GM18517 (cell line): ENCODE results near the gene IGFBP5.

Experiments
- ATAC-seq: cut with Tn5 transposase; IDR thresholded peaks from one replicate; pipeline ENCODE4 v1.9.1; 2021; ENCODE audit warnings: mild to moderate bottlenecking, moderate library complexity; ENCODE audit not compliant: unreplicated experiment

The IGFBP5 gene

DNA sequence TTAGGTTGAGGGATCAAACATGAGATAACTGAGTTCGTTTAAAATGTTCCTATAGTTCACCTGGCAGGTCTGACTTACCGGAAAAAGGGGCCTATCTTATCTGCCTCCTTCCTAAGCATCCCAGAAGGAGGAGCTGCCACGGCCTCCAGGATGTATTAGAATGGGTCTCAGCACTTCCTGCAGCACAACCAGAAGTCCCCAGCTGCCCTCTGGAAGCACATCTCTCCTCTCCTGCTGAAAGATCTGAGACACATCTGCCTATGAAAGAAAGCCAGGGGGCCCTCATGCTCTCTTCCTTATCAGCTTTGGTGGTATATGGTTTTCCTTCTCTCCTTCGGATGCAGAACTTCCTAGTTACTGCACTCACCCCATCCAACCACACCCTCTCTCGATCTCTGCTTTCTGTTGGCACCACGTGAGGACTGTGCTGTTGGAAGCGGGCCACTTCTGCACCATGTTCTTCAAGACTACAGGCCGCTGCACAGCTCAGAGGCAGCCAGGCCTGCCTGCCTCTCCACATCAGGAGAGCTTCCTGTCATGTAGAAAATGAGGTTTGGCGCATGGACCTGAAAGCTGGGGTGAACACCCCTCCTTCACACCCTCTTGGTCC is 6.5 kb downstream of the IGFBP5 start:
- no peak for ATAC-seq

DNA sequence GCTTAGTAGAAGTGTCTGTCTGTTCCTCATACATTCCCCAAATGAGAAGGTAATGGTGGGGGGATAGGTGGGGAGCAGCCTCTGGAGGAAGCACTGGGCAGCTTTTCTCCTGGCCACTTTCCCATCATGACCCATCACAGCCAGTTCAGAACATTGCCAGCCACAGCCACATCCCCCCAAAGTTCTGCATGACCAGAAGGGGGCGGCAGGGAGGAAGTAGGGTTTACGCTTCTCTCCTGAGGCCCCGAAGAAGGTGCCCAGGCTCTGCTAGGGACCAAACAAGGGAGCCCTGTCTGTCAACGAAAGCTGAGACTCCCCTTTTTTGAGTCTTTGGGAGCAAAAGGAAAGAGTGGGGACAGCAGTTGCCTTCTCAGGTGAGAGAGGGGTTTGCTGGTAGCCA is 7.7 kb downstream of the IGFBP5 start:
- no peak for ATAC-seq

DNA sequence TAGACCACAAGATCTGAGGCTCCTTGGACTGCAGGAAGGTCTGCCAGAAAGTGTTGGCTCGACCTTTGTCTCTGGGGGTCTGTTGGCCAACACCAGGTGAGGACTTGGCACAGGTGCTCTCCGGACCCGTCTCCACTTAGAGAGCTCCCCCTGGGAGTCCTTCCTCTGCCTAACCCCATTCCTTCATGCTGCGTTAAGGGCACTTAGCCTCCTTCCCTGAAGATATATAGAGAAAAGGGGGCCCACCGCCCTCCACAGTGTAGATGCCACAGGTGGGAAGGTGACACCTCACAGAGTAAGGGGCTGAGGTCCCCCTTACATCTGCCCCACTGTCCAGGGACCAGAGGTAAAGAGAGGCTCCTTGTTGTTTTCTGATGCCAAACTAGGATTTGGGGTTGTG is 8.2 kb downstream of the IGFBP5 start:
- no peak for ATAC-seq

DNA sequence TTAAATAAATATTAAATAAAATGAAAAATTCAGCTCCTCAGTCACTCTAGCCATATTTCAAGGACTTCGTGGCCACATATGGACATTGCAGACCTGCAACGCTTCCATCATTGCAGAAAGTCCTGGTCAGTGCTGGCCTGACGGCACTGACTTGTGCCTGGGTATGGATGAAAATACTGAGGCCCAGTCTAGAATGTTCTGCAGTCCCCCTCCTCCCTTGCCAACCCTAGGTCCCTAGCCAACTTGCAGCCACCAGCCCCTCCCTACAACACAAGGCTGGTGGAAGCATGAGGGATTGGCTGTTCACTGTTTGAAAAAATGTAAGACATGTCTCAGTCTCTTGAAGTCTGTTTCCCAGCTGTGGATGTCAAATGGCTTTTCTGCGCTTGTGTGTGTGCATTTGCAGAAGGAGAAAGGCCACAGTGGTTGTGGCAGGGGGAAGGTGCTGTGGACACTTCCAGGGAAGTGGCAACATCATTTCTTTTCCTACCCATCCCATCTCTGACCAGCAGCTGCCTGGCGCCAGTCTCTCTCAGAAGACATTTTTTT is 9.9 kb downstream of the IGFBP5 start:
- no peak for ATAC-seq

DNA sequence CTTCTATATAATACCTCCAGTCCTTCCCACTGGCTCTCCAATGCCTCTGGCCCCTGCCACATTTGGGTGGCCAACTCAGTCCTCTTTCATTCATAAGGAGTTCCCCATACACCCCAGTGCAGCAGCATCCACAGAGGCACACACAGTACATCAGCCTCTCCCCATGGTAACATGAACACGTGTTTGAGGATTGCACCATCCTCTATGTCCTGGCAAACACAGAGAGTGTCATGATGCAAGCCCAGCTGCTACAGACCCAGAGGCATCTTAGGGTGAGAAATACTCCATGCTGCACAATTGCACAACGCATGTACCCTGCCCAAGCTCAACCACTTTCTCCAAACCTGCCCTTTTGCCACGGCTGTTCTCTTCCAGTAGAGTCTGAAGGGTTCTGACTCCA is 11.5 kb downstream of the IGFBP5 start:
- ATAC-seq = no peak

DNA sequence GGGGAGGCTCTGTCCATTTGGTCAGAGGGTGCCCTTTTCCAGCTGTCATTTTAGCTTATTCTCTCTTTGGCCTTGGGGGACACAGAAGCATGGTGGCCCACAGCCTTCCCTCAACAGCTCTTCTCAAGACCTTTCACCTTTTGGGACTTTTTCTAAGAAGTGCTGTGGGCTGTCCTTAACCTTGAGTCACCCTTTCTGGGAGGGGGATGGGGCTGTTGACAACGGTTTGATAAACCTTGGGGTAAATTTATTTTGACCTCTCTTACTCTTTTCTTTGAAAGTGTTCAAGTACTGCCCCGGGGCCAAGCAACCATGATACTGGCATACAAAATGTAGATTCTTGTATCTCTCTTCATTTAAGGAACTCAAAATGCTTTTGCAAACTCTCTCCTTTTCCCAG is 13.7 kb downstream of the IGFBP5 start:
- no peak for ATAC-seq

DNA sequence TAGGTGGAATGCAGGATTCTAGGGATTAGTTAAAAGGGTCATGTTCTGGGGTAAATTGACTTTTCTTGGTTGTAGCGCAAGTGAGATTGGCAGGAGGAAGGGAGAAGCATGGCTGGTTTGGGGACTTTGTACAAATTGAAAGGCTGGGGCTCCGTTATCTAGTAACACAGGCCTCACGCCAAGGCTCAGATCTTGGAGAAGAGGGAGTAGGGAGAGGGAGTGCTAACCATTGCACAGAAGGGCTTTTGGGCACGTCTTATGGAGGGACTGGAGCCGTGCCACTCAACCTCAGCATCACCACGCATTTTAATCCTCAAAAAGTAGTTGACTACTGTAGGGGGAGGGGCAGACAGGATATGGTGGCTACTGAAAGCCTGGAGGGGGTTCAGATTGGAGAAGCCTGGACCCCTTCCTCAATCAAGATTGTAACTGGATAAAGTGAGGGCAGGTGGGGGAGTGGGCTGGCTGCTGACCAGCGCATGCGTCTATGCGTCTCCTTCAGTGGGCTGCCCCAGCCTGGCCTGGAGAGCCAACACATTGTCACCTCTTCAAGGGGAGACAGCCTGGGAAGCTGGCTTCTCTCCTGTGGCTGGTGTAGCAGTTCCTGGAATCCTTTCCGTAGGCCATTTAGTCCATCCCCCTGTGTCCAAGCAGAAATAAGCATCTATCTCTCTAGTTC is 14.3 kb downstream of the IGFBP5 start:
- no peak for ATAC-seq

DNA sequence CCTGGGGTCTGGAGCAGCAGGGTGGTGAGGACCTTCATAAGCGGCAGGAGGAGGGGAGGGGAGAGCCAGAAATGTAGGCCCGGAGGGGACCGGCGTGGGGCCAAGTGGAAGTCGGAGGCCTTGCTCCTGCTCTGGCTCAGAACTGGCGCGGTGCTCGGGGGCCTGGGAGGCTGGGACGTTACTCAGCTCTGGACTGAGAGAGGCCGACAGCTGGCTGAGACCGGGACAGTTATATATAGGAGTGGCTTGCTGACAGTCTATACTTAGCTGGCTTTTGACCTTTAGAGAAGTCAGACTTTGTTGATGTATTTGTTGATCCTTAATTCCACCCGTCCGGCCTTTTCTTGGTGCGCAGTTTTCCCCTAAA is 15.7 kb downstream of the IGFBP5 start:
- no peak for ATAC-seq

DNA sequence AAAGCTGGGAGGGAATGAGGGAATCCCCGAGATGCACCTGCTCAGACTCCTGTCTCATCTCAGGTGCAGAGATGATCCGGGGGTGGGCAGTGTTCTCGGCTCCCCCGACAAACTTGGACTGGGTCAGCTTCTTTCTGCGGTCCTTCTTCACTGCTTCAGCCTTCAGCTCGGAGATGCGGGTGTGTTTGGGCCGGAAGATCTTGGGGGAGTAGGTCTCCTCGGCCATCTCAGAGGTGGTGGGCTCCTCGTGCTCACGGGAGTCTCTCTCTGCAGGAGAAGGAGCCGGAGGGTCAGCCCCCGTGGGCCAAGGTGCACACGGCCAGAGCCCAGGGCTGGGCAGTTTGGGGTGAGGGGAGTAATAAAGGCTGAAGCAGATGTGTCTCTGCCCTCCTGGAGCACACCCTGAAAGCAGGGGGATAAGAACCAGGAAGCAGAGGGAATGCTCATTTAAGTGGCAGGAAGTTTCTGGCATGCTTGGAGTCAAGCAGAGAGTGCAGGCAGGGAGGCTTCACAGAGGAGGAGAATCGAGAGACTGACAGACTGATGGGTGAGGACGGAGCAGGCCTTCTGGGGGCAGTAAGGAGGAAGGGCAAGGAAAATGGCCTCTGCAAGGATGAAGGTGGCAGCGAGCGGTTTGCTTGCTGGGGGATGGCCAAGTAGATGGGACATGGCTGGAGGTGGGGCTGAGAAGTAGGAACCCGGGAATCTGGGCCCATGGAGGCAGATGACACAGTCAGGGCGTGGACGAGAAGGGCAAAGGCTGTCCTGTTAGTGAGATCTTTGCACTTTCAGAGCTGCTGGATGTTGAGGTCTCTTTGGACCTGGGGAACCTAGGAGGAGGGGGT is 16.3 kb downstream of the IGFBP5 start:
- no peak for ATAC-seq

DNA sequence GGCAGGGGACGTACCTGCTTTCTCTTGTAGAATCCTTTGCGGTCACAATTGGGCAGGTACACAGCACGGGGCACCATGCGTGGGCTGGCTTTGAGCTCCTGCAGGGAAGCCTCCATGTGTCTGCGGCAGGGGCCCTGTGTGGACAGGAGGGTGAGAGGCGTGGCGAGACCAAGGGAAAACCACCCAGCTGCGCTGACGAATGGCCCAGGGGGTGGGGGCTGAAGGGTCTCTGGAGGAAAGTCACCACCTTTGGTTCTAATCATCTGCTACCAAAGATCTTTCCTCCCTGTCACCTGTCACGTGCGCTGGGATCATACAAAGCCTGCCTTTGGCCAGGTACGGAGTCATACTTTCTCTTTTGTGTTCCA is 17.3 kb downstream of the IGFBP5 start:
- ATAC-seq = no peak

DNA sequence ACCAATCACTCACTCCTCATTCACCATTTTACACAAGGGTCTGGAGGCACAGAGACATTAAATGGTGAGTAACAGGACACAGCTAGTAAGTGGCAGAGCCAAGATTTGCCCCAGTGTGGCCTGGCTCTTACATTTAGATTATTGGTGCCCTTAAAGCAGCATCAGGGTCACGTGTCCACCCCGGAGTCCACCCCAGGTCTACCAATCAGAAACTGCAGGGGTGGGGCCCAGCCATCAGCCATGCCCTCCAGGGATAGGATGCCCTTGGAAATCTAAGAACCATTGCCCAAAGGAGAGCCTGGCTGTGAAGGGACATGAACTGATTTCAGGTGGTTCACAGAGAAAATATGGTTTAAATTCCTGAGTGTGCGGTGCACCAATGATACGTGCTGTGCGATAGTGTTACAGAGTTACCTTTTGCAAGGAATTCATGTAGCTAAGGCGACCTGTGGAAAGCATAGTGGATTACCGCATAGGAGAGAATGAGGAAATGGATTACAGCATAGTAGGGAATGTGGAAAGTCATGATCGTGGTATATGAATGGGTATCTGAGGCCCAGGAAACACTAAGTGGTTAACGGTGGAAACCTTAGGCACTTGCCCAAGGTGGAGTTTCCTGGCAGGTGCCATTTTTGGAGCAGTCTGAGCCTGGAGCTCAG is 17.8 kb downstream of the IGFBP5 start:
- ATAC-seq = no peak

DNA sequence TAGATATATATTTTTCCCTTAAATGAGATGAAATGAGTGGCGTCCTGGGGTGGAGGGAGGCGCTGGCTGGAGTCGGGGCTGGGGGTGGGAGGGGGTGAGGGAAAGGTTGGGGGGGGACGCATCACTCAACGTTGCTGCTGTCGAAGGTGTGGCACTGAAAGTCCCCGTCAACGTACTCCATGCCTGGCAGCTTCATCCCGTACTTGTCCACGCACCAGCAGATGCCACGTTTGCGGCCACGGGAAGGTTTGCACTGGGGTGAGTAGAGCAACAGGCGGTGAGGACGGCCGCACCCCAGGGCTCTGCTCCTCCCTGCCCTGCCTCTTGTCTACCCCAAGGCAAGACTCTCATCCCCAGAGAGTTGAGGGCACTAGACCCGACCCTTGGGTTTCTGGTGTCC is 18.7 kb downstream of the IGFBP5 start:
- ATAC-seq = no peak

DNA sequence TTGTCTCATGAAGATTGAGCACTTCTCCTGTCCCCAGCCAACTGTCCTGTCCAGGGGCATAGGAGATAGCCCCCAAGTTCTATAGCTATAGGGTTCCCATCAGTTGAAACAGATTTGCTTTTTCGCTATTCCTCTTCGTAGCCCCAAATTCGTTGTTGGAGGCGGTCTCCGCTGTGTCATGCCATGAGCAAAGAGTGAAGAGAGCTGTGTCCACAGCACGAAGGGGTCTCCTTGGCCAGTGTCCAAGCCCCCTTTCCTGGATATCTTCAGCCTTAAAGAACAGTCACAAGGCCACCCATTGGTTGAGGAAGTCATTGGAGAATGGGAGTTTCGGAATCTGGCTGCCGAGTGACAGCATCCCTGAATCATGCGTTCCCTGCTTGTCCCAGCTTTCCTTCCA is 21.0 kb downstream of the IGFBP5 start:
- ATAC-seq = no peak

DNA sequence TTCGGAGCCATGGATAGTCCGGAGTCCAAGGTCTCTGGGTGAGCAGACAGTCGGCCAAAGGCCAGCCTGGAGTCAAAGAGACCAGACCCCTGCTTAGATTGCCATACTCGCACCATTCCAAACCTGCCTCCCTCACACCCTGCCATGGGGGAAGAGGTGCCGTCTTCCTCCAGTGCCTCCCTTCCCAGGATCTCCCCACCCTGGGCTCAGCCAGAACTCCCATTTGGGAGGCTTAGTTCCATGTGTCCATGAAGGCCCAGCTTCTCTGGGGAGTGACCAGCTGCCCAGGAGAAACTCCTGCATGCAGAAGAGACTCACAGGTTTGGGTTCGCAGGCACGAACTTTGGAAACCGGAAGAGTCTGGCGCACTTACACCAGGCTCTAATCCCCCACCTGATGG is 21.7 kb downstream of the IGFBP5 start:
- ATAC-seq = no peak

DNA sequence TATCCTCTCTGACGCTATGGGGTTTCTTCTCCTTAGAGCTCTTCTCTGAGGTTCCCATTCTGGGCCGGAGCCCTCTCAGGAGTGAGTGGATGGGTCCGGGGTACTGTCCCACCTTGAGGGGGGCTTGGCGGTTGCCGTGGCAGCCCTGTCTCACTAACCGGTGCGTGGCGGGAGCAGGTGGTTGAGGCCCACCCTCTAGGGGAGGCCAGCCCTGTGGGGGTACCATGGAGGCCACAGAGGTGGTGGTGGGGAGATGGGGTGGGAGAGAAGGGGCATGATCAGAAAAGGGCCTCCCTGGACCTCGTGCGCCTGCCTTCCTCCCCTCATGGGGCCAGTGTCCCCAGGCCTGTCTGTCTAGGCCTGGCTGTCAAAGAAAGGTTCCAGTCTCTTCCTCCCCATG is 22.3 kb downstream of the IGFBP5 start:
- no peak for ATAC-seq

DNA sequence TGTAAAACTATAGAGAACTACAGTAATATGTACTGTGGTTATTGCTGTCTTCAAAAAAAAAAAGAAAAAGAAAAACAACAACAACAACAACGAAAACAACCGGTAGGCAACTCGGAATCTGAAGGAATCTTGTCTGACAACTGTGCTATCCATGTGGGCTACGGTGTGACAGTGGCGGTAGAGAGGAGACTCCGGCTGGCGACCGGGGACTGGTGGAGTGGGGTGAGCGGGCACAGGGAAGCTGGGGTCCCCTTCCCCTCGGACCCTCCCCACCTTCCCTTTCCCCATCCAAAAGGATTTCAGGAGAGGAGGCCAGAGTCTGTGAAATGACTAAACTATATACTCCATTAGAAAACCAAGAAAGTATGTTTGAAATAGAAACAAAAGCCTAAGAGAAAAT is 22.9 kb downstream of the IGFBP5 start:
- ATAC-seq = no peak

DNA sequence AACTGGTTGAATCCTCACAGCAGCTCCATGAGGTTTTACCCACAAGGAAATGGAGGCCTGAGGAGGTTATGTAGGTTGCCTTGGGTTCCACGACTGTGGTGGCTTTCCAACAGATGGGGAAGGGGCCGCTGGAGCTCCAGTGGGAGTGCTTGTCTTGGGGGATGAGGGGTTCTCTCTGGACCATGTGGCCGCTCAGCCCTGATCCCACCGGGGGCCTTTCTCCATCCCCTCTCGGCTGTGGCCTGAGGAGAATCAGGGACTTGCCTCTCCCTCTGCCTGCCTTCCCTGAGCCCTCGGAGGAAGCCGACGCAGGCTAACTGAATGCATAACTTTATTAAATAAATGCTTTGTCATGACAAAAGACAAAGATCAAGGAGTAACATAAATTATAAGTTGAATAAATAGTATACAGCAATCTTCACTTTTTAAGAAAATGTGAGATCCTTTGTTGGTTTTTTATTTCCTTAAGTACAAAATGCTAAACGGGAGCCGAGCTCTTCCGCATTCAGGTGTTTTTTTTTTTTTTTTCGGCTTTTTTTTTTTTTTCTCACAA is 23.5 kb downstream of the IGFBP5 start:
- no peak for ATAC-seq

DNA sequence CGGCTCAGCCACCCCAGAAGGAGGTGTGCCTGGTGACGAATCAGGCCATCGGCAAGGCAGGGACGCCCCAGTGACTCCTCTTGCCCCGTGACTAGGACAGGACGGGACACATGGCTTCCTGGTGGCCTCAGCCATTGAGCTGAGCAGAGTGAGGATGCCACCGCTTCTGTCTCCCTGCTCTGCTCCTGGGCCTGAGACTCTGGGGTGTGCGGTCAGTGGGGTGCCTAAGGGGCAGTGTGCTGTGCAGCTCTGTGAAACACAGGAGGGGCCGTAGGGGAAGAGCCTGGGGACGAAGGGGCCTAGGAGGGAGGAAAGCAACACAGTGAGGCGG is 24.3 kb downstream of the IGFBP5 start:
- ATAC-seq = no peak

DNA sequence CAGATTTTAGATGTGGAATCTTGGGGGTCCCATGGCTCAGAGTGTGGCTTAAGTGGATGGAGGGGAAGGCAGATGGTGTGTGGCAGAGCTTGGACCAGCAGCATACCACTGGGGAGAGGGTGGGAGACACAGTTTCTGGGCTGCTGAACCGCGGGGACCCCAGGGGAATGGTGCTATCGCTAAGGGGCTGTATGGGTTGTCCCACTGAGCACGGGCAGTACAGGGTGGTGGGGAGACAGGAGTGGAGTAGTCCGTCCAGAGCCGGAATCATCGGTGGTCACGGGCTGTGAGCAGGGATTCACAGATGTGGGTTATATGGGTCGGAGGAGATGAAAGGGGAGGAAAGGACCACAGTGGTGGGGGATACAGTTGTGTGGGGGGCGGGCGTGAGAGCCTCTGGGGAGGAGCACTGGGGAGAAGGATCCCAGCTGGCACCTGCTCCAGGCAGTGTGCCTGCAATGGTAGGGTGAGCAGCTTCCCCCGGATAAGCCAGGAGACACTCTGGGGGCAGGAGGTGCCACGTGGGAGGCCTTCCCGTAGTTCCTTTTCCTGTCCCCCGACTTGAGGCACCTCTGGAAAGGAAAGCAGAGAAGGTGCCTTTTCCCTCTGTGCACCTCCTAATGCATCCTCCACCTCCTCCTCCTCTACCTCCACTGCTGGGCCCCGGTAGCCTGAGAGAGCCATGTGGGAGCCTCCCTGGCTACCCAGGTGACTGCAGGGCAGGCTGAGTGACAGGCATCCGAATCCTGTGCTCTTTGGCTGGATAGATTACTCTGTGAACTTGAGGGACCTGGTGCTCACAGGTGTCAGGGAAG is 24.9 kb downstream of the IGFBP5 start:
- ATAC-seq = no peak

DNA sequence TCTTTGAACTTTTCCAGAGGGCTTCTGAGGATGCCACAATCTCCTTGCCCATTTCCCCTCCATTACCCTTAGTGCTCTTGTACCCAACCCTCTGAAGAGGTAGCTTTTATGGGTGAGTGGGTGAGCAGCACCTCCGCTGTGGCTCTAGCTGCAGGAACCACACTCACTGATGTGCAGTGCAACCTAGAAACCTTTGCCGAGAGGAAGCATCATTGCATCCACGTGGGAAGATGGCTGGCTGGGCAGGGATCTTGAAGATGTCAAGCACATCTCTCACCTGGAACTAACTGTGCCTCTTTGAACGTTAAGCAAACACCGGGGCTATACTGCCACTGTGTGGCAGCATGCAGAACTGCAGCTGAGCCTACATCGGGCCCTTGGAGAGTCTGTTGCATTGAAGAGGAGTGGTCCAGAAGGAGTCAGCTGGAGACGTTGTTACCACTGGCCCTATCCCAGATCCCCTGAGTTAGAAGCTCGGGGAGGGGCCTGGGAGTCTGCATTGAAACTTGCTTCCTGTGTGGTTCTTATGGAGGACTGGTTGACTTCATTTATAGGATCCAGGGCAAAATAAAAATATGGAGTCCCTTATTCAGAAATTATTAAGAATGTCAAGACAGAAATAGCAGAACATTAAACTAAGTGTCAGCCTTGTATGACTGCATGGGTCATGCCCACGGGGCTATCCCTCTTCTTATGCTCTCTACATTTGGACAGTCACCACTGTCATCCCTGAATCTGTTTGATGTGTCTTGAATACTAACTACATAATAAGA is 28.7 kb downstream of the IGFBP5 start:
- ATAC-seq = peak; percentile 64
